ENCODE data around the gene PTTG2.

GRCh38 chr4:37928426-37929416 is 31.5 kb upstream of the PTTG2 start:
- no peak for TF ChIP-seq POLR2A (IDR thresholded peaks at IDR 0.05)
- no peak for TF ChIP-seq CTCF (IDR thresholded peaks at IDR 0.05 in 4 of 5, conservative IDR thresholded peaks at IDR 0.05 in 1 of 5)
